T47D (cell line): ENCODE measurements around the gene LTBP3.

Experiments used
- DNase-seq, 2 experiments: peaks; one replicate each; pipeline versions ENCODE4 v3.0.0 to v3.0.0-alpha.2; 2011 to 2012; ENCODE audit warnings: low read depth in 1 of 2, low spot score in 1 of 2
- JUND ChIP-seq: IDR thresholded peaks from 2 replicates; pipeline ENCODE4 v1.6.1; 2012; ENCODE audit warnings: low read depth
- in situ Hi-C: cut with HindIII; loops from 2 replicates; pipeline ENCODE4 v1.10.0; 2016; ENCODE audit warnings: low sequenced_read_pairs, low pct_unique_long_range_greater_than_20kb

The LTBP3 gene

DNA sequence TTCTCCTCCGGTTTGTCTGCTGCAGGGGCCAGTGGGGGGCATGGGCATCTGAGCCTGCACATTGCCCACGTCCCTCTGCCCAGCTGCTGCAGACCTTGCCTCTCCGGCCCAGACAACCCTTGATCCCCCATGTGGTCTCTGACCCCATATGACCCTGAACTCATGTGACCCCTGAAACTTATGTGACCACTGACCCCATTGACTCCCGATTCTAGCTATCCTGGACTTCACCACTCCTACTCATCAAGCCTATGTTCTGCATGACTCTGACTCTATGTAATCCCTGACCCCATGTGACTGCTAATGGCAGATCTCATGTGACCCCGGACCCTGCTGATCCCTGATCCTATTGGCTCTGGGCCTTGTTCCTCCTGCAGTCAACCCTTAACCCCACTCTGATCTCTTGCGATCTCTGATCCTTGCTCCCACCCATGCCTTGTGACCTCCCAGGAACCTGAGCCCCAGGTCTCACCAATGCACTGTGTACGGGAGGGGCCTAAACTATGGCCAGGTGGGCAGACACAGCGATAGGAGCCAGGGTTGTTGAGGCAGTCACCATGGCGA is 5.7 kb downstream of the LTBP3 start:
- TF ChIP-seq JUND: no peak
- no peak for DNase-seq
- in situ Hi-C loops: no loop called here

DNA sequence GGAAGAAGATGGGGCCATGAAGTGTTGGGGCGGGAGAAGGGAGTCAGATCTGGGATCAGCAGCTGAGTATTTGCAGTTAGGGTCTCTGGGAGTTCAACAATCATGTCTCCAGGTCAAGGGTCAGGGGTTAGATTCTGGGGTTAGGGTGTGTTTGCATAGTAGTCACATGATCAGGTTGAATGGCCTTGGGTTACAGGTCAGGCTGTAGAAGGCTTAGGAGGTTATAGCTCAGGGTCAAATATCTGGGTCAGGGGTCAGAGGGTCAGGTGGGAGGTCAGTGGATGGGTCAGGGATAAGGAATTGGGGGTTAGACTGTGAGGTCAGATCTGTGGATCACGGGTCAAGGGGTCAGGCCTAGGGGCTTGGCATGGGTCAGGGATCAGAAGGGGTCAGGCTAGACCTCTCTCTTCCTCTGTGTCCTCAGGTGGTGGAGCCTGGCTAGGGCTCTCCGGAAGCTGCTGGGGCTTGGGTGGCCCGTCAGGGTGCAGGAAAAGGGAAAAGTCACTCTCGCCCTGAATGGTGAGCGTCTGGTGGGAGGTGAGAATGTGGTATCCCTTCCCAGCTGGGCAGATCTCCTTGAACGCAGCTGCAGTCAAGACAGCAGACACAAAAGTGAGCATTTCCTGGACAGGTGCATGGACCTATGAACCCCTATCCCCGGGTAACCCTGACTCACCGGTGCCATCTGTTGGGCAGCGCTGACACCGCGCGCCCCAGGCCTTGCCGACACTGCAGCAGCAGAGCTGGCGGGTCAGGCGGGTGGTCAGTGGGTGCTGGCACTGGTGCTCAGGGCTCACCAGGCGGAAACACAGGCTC is 6.4 kb downstream of the LTBP3 start:
- no peak for TF ChIP-seq JUND
- peak in 1 of 2 experiments; percentile 86 for DNase-seq
- in situ Hi-C loops: no loop called here

DNA sequence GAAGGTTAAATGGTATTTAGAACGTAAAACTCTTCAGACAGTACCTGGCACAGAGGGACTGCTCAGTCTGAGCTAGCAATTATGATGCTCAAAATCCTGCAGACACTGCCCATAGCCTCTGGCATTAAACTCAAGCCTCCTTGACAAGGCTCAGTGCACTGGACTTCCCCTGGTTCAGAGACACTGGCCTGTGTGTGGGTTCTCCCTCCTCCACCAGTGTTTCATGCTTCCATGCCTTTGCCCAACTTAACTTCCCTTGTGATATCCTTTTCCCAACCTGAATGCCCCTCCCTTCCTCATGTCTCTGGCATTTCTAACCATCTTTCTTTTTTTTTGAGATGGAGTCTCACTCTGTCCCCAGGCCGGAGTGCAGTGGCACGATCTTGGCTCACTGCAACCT is 9.1 kb downstream of the LTBP3 start:
- no peak for TF ChIP-seq JUND
- DNase-seq: no peak
- in situ Hi-C loops: no loop called here

DNA sequence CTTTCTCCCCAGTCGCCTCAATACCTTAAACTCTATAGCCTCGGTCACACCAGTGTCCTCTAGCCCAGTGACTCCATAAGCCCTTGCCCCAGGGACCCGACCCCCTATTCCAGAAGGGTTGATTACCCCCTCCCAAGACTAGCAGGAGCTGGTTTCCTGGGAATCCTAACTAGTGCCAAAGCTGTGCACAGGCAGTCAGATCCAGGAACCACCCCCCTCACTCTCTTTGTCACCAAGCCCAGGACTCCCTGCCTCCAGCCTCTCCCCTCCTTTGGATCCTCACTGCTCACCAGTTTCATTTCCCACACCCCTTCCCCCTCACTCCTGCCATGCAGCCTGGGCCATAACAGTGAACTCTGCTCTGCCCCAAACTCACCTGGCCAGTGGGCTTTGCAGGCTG is 9.8 kb downstream of the LTBP3 start:
- in situ Hi-C loops: no loop called here

DNA sequence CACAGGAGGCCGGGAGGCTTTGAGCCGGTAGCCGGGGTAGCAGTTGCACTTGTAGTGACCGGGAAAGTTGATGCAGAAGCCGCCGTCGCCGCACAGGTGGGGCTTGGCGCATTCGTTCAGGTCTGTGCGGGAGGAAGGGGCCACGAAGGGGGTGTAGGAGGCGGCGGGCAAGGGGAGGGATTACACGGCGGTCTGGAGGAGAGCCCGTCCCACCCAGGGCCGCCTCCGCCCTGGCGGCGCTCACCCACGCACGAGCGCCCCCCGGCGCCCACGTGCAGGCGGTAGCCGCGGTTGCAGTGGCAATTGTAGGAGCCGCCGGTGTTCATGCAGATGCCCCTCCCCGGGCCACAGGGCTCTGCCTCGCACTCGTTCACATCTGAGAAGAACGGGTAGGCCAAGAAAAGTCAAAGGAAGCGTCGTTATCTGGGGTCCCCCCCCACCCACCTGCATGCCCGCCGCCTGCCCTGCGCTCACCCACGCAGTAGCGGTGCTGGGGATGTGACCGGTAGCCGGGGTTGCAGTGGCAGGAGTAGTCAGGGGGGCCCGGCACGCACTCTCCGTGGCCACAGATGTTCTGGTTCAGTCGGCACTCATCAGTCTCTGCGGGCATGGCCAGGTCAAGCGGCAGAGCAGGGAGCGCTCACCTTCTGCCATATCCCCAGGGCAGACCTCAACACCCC is 10.6 kb downstream of the LTBP3 start:
- DNase-seq: no peak
- TF ChIP-seq JUND: no peak
- in situ Hi-C loops: no loop called here

More for the DNA sequence above, 9.8 kb downstream of the LTBP3 start:
- TF ChIP-seq JUND: no peak
- no peak for DNase-seq

DNA sequence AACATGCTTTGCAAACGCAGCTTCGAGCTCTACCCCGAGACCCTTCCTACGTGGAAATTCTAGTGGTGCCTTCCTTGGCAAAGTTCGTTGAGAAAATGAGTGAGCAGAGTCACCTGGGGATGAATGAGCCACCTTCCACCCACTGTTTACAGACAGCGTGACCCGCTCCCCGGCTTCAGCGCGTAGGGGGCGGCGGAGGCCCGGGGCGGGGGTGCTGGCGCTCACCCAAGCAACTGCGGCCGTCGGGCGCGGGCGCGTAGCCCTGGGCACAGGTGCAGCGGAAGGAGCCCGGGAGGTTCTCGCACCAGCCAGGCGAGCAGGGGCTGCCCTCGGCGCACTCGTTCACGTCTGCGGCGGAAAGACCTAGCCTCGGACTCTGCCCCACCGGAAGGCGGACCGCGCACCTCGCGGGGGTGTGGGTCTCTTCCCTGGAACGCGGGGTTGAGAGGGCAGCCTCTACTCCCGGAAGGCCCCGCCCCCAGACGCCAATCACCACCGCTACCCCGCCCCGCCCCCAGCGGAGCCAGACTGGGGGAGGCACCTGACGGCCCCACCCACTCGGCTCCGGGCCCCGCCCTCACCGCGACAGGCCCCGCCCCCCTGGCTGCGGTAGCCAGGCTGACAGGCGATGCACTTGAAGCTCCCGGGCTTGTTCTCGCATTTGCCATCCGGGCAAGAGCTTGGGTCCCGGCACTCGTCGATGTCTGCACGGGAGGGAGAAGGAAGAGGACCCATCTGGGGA is 11.8 kb downstream of the LTBP3 start:
- no peak for TF ChIP-seq JUND
- in situ Hi-C loops: no loop called here
- peak; percentile 97 to 99 for DNase-seq

DNA sequence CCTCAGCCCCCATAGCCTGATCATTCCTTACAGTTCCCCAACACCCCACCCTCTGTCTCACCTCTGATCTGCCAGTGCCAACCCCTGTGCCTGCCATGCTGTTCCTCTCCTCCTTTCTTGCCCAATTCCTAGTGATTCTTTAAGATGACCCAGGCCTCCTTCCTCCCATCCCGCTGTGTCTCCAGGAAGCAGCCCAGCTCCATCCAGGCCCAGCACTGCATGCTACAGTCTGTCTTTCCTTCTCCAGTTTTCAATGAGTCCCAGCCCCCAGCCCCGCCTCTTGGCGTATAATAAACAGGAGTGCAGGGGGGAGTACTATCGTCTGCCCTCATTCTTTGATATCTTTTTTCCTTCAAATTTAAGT is 12.3 kb downstream of the LTBP3 start:
- TF ChIP-seq JUND: no peak
- DNase-seq: no peak
- in situ Hi-C loops: no loop called here

DNA sequence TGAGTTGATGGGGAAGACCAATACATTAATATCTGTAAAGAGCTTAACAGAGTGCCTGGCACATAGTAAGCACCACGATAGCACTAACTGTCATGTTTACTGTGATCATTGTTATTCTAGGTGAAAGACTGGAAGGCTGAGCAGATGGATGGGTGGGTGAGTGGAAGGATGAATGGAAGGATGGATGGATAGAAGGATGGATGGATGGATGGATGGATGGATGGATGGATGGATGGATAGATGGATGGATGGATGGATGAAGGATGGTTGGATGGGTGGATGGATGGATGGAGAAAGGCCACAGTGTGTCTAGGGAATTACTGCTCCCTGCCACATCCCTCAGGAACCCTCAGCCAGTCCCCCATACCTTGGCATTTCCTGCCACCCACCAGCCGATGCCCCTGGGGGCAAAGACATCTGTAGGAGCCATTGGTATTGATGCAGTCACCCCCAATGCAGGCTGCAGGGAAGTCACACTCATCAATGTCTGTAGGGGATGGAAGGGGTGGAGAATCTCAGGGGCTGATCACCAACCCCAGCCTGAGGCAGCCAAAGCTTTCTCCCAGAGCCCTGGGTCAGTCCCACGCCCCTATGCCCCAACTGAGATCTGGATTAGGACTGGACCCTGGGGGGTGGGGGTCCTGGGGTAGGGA is 15.3 kb downstream of the LTBP3 start:
- in situ Hi-C loops: no loop called here

DNA sequence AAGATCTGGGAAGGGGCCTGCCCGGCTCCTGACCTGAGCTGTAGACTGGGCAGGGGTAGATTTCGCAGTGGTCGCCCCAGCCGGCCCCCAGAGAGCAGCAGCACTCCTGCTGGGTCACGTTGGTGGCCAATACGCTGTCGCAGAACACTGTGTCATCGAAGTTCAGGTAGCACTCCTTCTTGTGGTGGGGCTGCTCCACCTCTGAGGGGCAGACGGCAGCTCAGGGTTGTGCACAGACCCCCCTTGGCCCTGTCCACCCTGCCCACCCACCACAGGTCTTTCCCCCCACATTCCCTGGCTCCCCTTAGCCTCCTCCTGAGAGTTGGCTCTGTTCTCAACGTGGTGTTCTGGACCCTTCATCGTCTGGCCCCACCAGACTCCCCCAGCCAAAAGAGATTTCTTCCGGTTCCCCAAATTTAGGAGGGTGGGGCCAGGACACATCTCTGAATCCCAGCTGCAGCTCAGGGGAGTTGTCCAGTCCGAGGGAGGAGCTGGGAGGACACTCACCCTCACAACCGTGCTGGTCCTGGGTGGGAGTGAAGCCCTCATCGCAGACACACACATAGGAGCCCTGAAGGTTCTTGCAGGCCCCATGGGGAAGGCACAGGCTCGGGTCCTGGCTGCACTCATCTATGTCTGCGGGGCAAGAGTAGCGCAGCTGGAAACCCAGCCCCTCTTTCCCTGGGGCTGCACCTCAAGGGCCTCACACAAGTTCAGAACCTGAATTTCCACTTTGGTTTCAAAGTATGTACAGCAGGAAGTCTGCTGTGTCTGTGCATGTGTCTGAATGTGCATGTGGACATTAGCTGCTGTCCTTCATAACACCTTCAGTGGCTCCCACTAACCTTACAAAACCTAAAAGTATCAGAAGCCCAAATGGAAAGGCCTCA is 16.8 kb downstream of the LTBP3 start:
- peak; percentile 81 to 86 for DNase-seq
- in situ Hi-C loops: no loop called here
- TF ChIP-seq JUND: no peak

More for the DNA sequence above, 15.3 kb downstream of the LTBP3 start:
- no peak for TF ChIP-seq JUND
- DNase-seq: no peak

DNA sequence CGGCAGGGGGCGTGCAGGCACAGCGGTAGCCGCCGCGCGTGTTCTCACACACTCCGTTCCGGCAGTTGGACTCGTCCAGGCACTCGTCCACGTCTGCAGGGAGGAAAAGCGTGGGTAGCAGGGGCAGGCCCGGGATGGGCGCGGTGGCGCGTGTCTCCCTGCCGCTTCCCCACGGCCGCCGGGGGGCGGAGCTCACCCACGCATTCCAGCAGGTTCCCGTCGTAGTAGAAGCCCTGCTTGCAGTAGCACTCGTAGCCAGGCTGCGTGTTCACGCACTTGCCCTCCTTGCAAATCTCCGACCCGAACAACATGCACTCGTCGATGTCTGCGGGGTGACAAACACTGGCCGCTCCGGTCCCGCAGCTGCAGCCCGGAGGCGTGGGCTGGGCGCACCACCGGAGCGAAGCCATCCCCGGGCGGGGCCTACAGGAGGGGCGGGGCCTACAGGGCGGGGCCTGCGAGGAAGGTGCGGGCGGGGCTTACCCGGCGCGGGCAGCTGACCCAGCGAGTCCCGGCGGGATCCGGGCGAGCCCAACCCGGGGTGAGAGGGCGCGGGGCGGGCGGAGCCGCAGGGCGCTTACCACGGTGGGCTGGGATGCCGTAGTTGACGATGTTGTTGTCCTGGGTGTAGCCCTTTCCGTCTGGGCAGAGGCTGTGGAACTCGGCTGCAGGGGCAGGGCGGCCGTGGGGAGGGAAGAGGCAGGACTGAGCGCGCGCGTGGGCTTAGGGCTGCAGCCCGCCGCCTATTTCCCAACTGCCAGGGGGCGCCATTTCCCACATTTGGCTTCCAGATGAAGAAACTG is 17.7 kb downstream of the LTBP3 start:
- peak; percentile 97 to 100 for DNase-seq
- no peak for TF ChIP-seq JUND
- in situ Hi-C loops: no loop called here

DNA sequence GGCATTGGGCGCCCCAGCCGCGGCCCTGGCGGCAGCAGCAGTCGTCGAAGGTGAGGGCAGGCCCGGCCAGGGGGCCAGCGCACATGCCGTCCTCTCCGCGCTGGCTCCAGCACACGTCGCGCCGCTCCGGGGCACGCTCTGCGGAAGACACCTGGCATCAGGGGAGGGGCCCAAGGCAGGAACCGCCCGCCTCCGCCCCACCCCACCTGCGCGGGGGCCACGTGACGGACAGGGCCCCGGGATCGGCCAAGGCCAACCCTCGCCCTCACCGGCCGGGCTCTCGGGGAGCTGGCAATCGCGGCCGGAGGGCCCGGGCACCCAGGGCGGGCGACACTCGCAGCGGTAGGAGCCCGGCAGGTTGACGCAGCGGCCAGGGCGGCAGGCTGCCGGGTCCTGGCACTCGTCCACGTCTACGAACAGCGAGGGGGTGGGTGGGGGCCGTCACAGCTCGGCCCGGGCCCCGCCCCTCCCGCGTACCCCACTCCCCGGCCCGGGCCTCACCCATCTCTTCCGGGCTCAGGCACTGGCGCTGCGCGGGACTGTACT is 18.3 kb downstream of the LTBP3 start:
- peak; percentile 95 to 99 for DNase-seq
- TF ChIP-seq JUND: no peak
- in situ Hi-C loops: no loop called here
